ENCODE data around the gene ZNF562.

The ZNF562 gene

GRCh38 chr19:9644472-9644871 is 30.4 kb downstream of the ZNF562 start:
- no peak for DNase-seq (ENCODE audit: low read depth, low spot score)

- no peak for DNase-seq (ENCODE audit: low read depth, low spot score)
Observed at GRCh38 chr19:9641810-9642209, 33.1 kb downstream of the ZNF562 start.

GRCh38 chr19:9640956-9641355 is 33.9 kb downstream of the ZNF562 start:
- DNase-seq (ENCODE audit: low read depth, low spot score) = no peak

GRCh38 chr19:9636018-9636417 is 38.9 kb downstream of the ZNF562 start:
- no peak for DNase-seq (ENCODE audit: low read depth, low spot score)

- DNase-seq (ENCODE audit: low read depth, low spot score) = no peak
Observed at GRCh38 chr19:9627856-9628255, 47.0 kb downstream of the ZNF562 start.

GRCh38 chr19:9622531-9622930 is 52.4 kb downstream of the ZNF562 start:
- no peak for DNase-seq (ENCODE audit: low read depth, low spot score)

GRCh38 chr19:9621156-9622037 is 53.5 kb downstream of the ZNF562 start, which contains the start of gene ZNF561:
TSS of gene ZNF561 (minus strand) at chr19:9621232. CDS start at chr19:9619456, 1,776 bp downstream.
- peak; percentile 91 for DNase-seq (ENCODE audit: low read depth, low spot score)

GRCh38 chr19:9620842-9621155 is 54.1 kb downstream of the ZNF562 start:
- DNase-seq (ENCODE audit: low read depth, low spot score) = no peak

- DNase-seq (ENCODE audit: low read depth, low spot score) = no peak
Observed at GRCh38 chr19:9615844-9616243, 59.1 kb downstream of the ZNF562 start.

GRCh38 chr19:9610484-9611113 is 64.3 kb downstream of the ZNF562 start:
- DNase-seq (ENCODE audit: low read depth, low spot score) = no peak

- no peak for DNase-seq (ENCODE audit: low read depth, low spot score)
Observed at GRCh38 chr19:9608912-9609311, 66.0 kb downstream of the ZNF562 start.

- no peak for DNase-seq (ENCODE audit: low read depth, low spot score)
Observed at GRCh38 chr19:9597027-9597426, 77.9 kb downstream of the ZNF562 start.
